ENCODE results near the gene EPM2AIP1.
"Not testable (repeated sequence)": the region's sequence is repeated elsewhere in the genome, so short reads cannot be mapped to it uniquely, and the experiment has no call there.

EPM2AIP1 gene

GRCh38 chr3:36993326-36994283, 674 bp upstream of the EPM2AIP1 start, which contains the start of gene MLH1:
Gene MLH1 (plus strand): TSS chr3:36993518. CDS start chr3:36993548, 30 bp downstream.
- DNase-seq (ENCODE audit: low spot score), result peak; percentile 100

- DNase-seq (ENCODE audit: low spot score), result peak; percentile 51
Measured at GRCh38 chr3:36991923-36992805, 767 bp downstream of the EPM2AIP1 start.

GRCh38 chr3:36991147-36991546, 1.8 kb downstream of the EPM2AIP1 start:
- DNase-seq (ENCODE audit: low spot score), result no peak

GRCh38 chr3:36989568-36989967, 3.4 kb downstream of the EPM2AIP1 start:
- DNase-seq (ENCODE audit: low spot score), result no peak

- no peak for DNase-seq (ENCODE audit: low spot score)
Measured at GRCh38 chr3:36989005-36989404, 3.9 kb downstream of the EPM2AIP1 start.

- no peak for DNase-seq (ENCODE audit: low spot score)
Measured at GRCh38 chr3:36988356-36988755, 4.6 kb downstream of the EPM2AIP1 start.

GRCh38 chr3:36981006-36981405, 11.9 kb downstream of the EPM2AIP1 start:
- DNase-seq (ENCODE audit: low spot score), result no peak

- DNase-seq (ENCODE audit: low spot score), result no peak
Measured at GRCh38 chr3:36973139-36973538, 19.8 kb downstream of the EPM2AIP1 start.

- DNase-seq (ENCODE audit: low spot score), result no peak
Measured at GRCh38 chr3:36972163-36972562, 20.8 kb downstream of the EPM2AIP1 start.

- peak; percentile 70 for DNase-seq (ENCODE audit: low spot score)
Measured at GRCh38 chr3:36969540-36970432, 23.1 kb downstream of the EPM2AIP1 start.

- DNase-seq (ENCODE audit: low spot score), result no peak
Measured at GRCh38 chr3:36969085-36969484, 23.8 kb downstream of the EPM2AIP1 start.

GRCh38 chr3:36965440-36965839, 27.5 kb downstream of the EPM2AIP1 start:
- no peak for DNase-seq (ENCODE audit: low spot score)

GRCh38 chr3:36964817-36965216, 28.1 kb downstream of the EPM2AIP1 start:
- no peak for DNase-seq (ENCODE audit: low spot score)

- no peak for DNase-seq (ENCODE audit: low spot score)
Measured at GRCh38 chr3:36964331-36964730, 28.6 kb downstream of the EPM2AIP1 start.

GRCh38 chr3:36963008-36963407, 29.9 kb downstream of the EPM2AIP1 start:
- DNase-seq (ENCODE audit: low spot score), result not testable (repeated sequence)

- no peak for DNase-seq (ENCODE audit: low spot score)
Measured at GRCh38 chr3:36960502-36960901, 32.4 kb downstream of the EPM2AIP1 start.

- DNase-seq (ENCODE audit: low spot score), result no peak
Measured at GRCh38 chr3:36959821-36960220, 33.1 kb downstream of the EPM2AIP1 start.

- no peak for DNase-seq (ENCODE audit: low spot score)
Measured at GRCh38 chr3:36957862-36958686, 34.9 kb downstream of the EPM2AIP1 start.

- no peak for DNase-seq (ENCODE audit: low spot score)
Measured at GRCh38 chr3:36957063-36957462, 35.9 kb downstream of the EPM2AIP1 start.

- DNase-seq (ENCODE audit: low spot score), result no peak
Measured at GRCh38 chr3:36956155-36956554, 36.8 kb downstream of the EPM2AIP1 start.

All from Ammon's horn (tissue), 1 donor.